NCI-H2171 treated with DMSO at 0.1 percent for 48 hours (cell line): ENCODE measurements around the gene CWC27.
"Not testable (repeated sequence)": the region's sequence is repeated elsewhere in the genome, so short reads cannot be mapped to it uniquely, and the experiment has no call there.

Source experiments
- DNase-seq: peaks from one replicate; lab custom pipeline; 2025; lab: John Stamatoyannopoulos, UW

Gene CWC27

GRCh38 chr5:64838803-64839202 is 70.1 kb downstream of the CWC27 start:
- DNase-seq: no peak

GRCh38 chr5:64839936-64840335 is 71.2 kb downstream of the CWC27 start:
- no peak for DNase-seq

- no peak for DNase-seq
These were observed 72.2 kb downstream of the CWC27 start for GRCh38 chr5:64840958-64841357.

- no peak for DNase-seq
These were observed 85.0 kb downstream of the CWC27 start for GRCh38 chr5:64853777-64854176.

GRCh38 chr5:64854855-64855254 is 86.1 kb downstream of the CWC27 start:
- DNase-seq: no peak

GRCh38 chr5:64859881-64860280 is 91.2 kb downstream of the CWC27 start:
- DNase-seq: no peak

GRCh38 chr5:64861281-64861680 is 92.6 kb downstream of the CWC27 start:
- DNase-seq: no peak

- DNase-seq: no peak
These were observed 95.4 kb downstream of the CWC27 start for GRCh38 chr5:64864171-64864570.

GRCh38 chr5:64865662-64866061 is 96.9 kb downstream of the CWC27 start:
- DNase-seq: no peak

- DNase-seq: no peak
These were observed 100.7 kb downstream of the CWC27 start for GRCh38 chr5:64869419-64869818.

GRCh38 chr5:64872044-64872443 is 103.3 kb downstream of the CWC27 start:
- DNase-seq: no peak

GRCh38 chr5:64873441-64873840 is 104.7 kb downstream of the CWC27 start:
- no peak for DNase-seq

GRCh38 chr5:64874753-64875152 is 106.0 kb downstream of the CWC27 start:
- DNase-seq: no peak

- DNase-seq: no peak
These were observed 107.5 kb downstream of the CWC27 start for GRCh38 chr5:64876203-64876602.

GRCh38 chr5:64880821-64881220 is 112.1 kb downstream of the CWC27 start:
- no peak for DNase-seq

- DNase-seq: peak; percentile 19
These were observed 115.2 kb downstream of the CWC27 start for GRCh38 chr5:64883912-64884311.

GRCh38 chr5:64884541-64884940 is 115.8 kb downstream of the CWC27 start:
- DNase-seq: no peak

- DNase-seq: no peak
These were observed 119.2 kb downstream of the CWC27 start for GRCh38 chr5:64887910-64888309.

GRCh38 chr5:64895748-64896147 is 127.0 kb downstream of the CWC27 start:
- DNase-seq: no peak

GRCh38 chr5:64899838-64900237 is 131.1 kb downstream of the CWC27 start:
- no peak for DNase-seq

GRCh38 chr5:64900618-64901017 is 131.9 kb downstream of the CWC27 start:
- no peak for DNase-seq

GRCh38 chr5:64907399-64907798 is 138.7 kb downstream of the CWC27 start:
- DNase-seq: not testable (repeated sequence)

- DNase-seq: no peak
These were observed 145.7 kb downstream of the CWC27 start for GRCh38 chr5:64914396-64914795.

GRCh38 chr5:64918083-64918482 is 149.4 kb downstream of the CWC27 start:
- no peak for DNase-seq

GRCh38 chr5:64921386-64921785 is 152.7 kb downstream of the CWC27 start:
- no peak for DNase-seq
